HL-60 (cell line): ENCODE data around the gene SH3PXD2A.

Source experiments
- CTCF ChIP-seq: IDR thresholded peaks from one replicate; pipeline ENCODE4 v1.5.1; 2011; ENCODE audit warnings: low read length, control low read depth, inconsistent platforms; ENCODE audit not compliant: insufficient read depth
- GABPA ChIP-seq: IDR thresholded peaks from 2 replicates; pipeline ENCODE4 v1.6.1; 2012; ENCODE audit warnings: low read depth
- POLR2AphosphoS5 ChIP-seq: IDR thresholded peaks from 2 replicates; pipeline ENCODE4 v1.6.1; 2012; ENCODE audit warnings: low read depth
- REST ChIP-seq: IDR thresholded peaks from 2 replicates; pipeline ENCODE4 v1.6.1; 2012; ENCODE audit warnings: low read depth; ENCODE audit not compliant: insufficient replicate concordance

- TF ChIP-seq CTCF (no peak), GABPA (no peak), REST (no peak), POLR2AphosphoS5 (no peak)
Measured at GRCh38 chr10:103627893-103628292, 227.5 kb downstream of the SH3PXD2A start.
